CD4-positive, alpha-beta memory T cell (primary cell): ENCODE data around the gene KIAA1755. TPM values are rescaled to one million over a fixed set of nuclear protein-coding genes. Genes with fewer than 3 reads are reported as not detected.

Experiments
- CTCF ChIA-PET: fragments of 350-600 bp; sonication (Branson Sonifier 250); formaldehyde crosslinking; loops from one replicate; lab custom pipeline; 2021; ENCODE audit warnings: inconsistent platforms; ENCODE audit not compliant: partially characterized antibody; lab: Charles Lee
- POLR2A ChIA-PET: fragments of 350-600 bp; sonication (Branson Sonifier 250); formaldehyde crosslinking; loops from one replicate; lab custom pipeline; 2021; ENCODE audit not compliant: partially characterized antibody; lab: Charles Lee
- DNase-seq, 5 donors: peaks; one replicate each; pipeline versions ENCODE4 v3.0.0 to v3.0.0-alpha.2; 2020 to 2022; ENCODE audit warnings: mixed read lengths in 1 of 5
- H3K27ac ChIP-seq: one replicate; pipeline ENCODE4 v1.7.0; 2013; ENCODE audit warnings: low read depth, low read length
- H3K27me3 ChIP-seq: 2 replicates; pipeline ENCODE4 v1.7.0; 2013; ENCODE audit warnings: mild to moderate bottlenecking, low read length, moderate library complexity; ENCODE audit not compliant: insufficient read depth
- H3K36me3 ChIP-seq: 2 replicates; pipeline ENCODE4 v1.7.0; 2013; ENCODE audit warnings: mild to moderate bottlenecking, low read length, moderate library complexity; ENCODE audit not compliant: insufficient read depth
- H3K4me1 ChIP-seq: 2 replicates; pipeline ENCODE4 v1.7.0; 2013; ENCODE audit warnings: mild to moderate bottlenecking, low read length, moderate library complexity; ENCODE audit not compliant: insufficient read depth
- H3K4me3 ChIP-seq, 2 donors: one replicate each; pipeline ENCODE4 v1.7.0; 2013; ENCODE audit warnings: low read length in 2 of 2, mild to moderate bottlenecking in 1 of 2
- H3K9me3 ChIP-seq, 2 donors: one replicate each; pipeline ENCODE4 v1.7.0; 2013; ENCODE audit warnings: low read length in 2 of 2, control low read depth in 1 of 2; ENCODE audit not compliant: control insufficient read depth in 1 of 2
- H3K27ac Mint-ChIP-seq, 7 donors: one replicate each; pipeline ENCODE4 v1.8.0; 2020 to 2021; ENCODE audit warnings: mixed read lengths in 7 of 7, mild to moderate bottlenecking in 6 of 7, inconsistent platforms in 3 of 7, moderate library complexity in 3 of 7
- H3K27me3 Mint-ChIP-seq, 2 donors: one replicate each; pipeline ENCODE4 v1.8.0; 2020 to 2021; ENCODE audit warnings: mixed read lengths in 2 of 2
- H3K36me3 Mint-ChIP-seq, 2 donors: one replicate each; pipeline ENCODE4 v1.8.0; 2020 to 2021; ENCODE audit warnings: mixed read lengths in 2 of 2, inconsistent platforms in 1 of 2, mild to moderate bottlenecking in 1 of 2
- H3K4me1 Mint-ChIP-seq, 4 donors: one replicate each; pipeline ENCODE4 v1.8.0; 2020 to 2021; ENCODE audit warnings: mixed read lengths in 4 of 4, mild to moderate bottlenecking in 1 of 4
- H3K4me3 Mint-ChIP-seq, 8 donors: one replicate each; pipeline ENCODE4 v1.8.0; 2020 to 2021; ENCODE audit warnings: mixed read lengths in 8 of 8, mild to moderate bottlenecking in 7 of 8, moderate library complexity in 6 of 8, inconsistent platforms in 3 of 8
- H3K9me3 Mint-ChIP-seq, 8 donors: one replicate each; pipeline ENCODE4 v1.8.0; 2020 to 2021; ENCODE audit warnings: mixed read lengths in 8 of 8, mild to moderate bottlenecking in 5 of 8, inconsistent platforms in 3 of 8, moderate library complexity in 1 of 8
- intact Hi-C: fragments of 100-400 bp; cut with micrococcal nuclease; formaldehyde crosslinking; loops from one replicate; pipeline ENCODE4 v1.15.1; 2023
- polyA plus RNA-seq, 2 donors: library from polyadenylated mRNA; unstranded; fragments of 300-500 nt; fragmentation: Illumina TruSeq; gene quantifications; one replicate each; pipeline ENCODE4 v1.2.3, GENCODE V29; 2021
- total RNA-seq, 2 experiments: library from RNA; stranded (reverse); gene quantifications; one replicate each; pipeline ENCODE4 v1.2.3, GENCODE V29; 2021

The KIAA1755 gene
- total and polyA plus RNA-seq, 4 experiments from 2014 or later = not detected

DNA sequence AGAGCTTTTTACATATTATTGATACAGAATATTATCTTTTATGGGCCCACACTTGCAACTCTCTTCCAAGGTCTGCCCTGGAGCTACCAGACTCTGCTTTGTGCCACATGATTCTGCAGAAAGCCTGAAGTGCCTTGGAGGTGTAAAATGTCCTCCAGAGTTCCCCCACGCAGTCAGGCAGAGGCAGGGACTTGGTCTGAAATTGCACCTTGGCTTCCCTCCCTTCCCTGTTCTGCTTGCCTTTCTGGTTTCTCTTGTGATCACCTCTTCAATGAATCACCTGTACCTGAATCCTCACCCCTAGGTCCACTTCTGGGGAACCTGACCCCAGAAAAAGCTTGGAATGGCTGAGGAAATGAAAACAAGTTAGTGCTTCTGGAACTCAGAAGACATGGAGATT is 52.4 kb downstream of the KIAA1755 start:
- intact Hi-C loops = no loop called here
- no peak for DNase-seq
- no peaks in the 10 kb centered on the region for H3K9me3 Mint-ChIP-seq
- H3K4me1 Mint-ChIP-seq = no peaks in the 10 kb centered on the region
- no peak overlapping the region for H3K4me3 ChIP-seq
- no peak overlapping the region for H3K27ac ChIP-seq
- peaks cover 0 to 10% of the 10 kb centered on the region in 2 donors for H3K27me3 Mint-ChIP-seq
- ChIA-PET POLR2A (no interaction called here), CTCF (interaction anchor here (1.3 to 5.6 kb wide), 2 partner anchors 12 to 14 kb away, joined by 3 to 41 read pairs; no protein-coding TSS in a partner anchor)
- H3K27ac Mint-ChIP-seq = peak overlapping the region in 1 of 7 donors; percentile 70
- H3K36me3 ChIP-seq = no peaks in the 10 kb centered on the region
- no peaks in the 10 kb centered on the region for H3K27me3 ChIP-seq
- no peaks in the 10 kb centered on the region for H3K4me1 ChIP-seq
- H3K36me3 Mint-ChIP-seq = no peaks in the 10 kb centered on the region
- no peak overlapping the region for H3K4me3 Mint-ChIP-seq
- no peaks in the 10 kb centered on the region for H3K9me3 ChIP-seq

DNA sequence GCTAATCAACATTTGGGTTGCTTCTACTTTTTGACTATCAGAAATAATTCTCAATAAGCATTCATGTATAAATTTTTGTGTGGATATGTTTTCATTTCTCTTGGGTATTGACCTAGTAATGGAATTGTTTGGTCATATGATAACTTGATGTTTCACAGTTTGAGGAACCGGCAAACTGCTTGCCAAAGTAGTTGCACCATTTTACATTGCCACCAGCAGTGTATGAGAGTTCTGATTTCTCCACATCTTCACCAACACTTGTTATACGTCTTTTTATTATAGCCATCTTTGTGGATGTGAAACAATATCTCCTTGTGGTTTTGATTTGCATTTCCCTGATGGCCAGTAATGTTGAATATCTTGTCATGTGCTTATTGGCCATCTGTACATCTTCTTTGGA is 52.9 kb downstream of the KIAA1755 start:
- Mint-ChIP-seq H3K4me1 (no peaks in the 10 kb centered on the region), H3K9me3 (no peaks in the 10 kb centered on the region), H3K4me3 (no peak overlapping the region), H3K27ac (no peak overlapping the region), H3K27me3 (peaks cover 0 to 10% of the 10 kb centered on the region in 2 donors), H3K36me3 (no peaks in the 10 kb centered on the region)
- DNase-seq = no peak
- Histone ChIP-seq H3K36me3 (no peaks in the 10 kb centered on the region), H3K9me3 (no peaks in the 10 kb centered on the region), H3K27ac (no peak overlapping the region), H3K27me3 (peaks cover 2% of the 10 kb centered on the region), H3K4me3 (no peak overlapping the region), H3K4me1 (no peaks in the 10 kb centered on the region)
- intact Hi-C loops = no loop called here
- POLR2A ChIA-PET = no interaction called here
- CTCF ChIA-PET = interaction anchor here (1.3 to 5.6 kb wide), 2 partner anchors 12 to 15 kb away, joined by 3 to 41 read pairs; no protein-coding TSS in a partner anchor

DNA sequence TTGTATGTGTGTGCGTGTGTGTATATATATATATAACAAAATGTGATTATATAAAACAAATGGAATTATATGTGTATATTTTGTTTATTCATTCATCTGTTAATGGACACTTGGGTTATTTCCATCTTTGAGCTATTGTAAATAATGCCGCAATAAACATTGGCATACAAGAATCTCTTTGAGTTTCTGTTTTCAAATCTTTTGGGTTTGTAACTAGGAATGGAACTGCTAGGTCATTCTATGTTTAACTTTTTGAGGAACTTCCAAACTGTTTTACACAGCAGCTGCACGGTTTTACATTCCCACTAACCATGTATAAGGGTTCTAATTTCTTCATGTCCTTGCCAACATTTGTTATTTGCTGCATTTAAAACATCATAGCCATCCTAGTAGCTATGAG is 55.5 kb downstream of the KIAA1755 start:
- DNase-seq = no peak
- Mint-ChIP-seq H3K4me3 (no peak overlapping the region), H3K36me3 (no peaks in the 10 kb centered on the region), H3K4me1 (no peaks in the 10 kb centered on the region), H3K9me3 (no peaks in the 10 kb centered on the region), H3K27me3 (peaks cover 1 to 12% of the 10 kb centered on the region in 2 donors), H3K27ac (no peak overlapping the region)
- CTCF ChIA-PET = interaction anchor here (0.8 to 0.9 kb wide), 2 partner anchors 8 to 17 kb away, joined by 3 to 4 read pairs; no protein-coding TSS in a partner anchor
- POLR2A ChIA-PET = no interaction called here
- Histone ChIP-seq H3K36me3 (no peaks in the 10 kb centered on the region), H3K9me3 (no peaks in the 10 kb centered on the region), H3K27ac (no peak overlapping the region), H3K4me1 (no peaks in the 10 kb centered on the region), H3K4me3 (no peak overlapping the region), H3K27me3 (peaks cover 3% of the 10 kb centered on the region)
- intact Hi-C loops = no loop called here

DNA sequence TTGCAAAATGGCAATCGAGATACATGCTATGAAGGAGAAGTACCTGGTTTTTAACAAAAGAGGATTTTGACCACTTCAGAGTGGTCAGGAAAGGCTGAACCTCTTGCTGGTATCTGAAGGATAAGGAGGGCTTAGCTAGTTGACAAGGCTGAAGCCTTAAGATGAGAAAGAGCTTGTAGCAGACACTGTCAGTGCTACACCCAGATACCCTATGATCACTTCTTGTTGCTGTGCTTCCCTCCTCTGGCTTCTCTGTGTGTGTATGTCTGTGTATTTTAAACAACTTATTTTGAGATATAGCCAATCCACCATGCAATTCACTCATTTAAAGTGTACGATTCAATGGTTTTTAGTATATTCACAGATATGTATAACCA is 56.6 kb downstream of the KIAA1755 start:
- CTCF ChIA-PET = no interaction called here
- intact Hi-C loops = no loop called here
- no peak overlapping the region for H3K27ac Mint-ChIP-seq
- DNase-seq = no peak
- H3K4me3 Mint-ChIP-seq = no peak overlapping the region
- Histone ChIP-seq H3K4me3 (no peak overlapping the region), H3K27ac (no peak overlapping the region), H3K27me3 (peaks cover 3% of the 10 kb centered on the region), H3K36me3 (no peaks in the 10 kb centered on the region), H3K9me3 (no peaks in the 10 kb centered on the region), H3K4me1 (no peaks in the 10 kb centered on the region)
- H3K9me3 Mint-ChIP-seq = no peaks in the 10 kb centered on the region
- H3K4me1 Mint-ChIP-seq = no peaks in the 10 kb centered on the region
- no peaks in the 10 kb centered on the region for H3K36me3 Mint-ChIP-seq
- peaks cover 1 to 12% of the 10 kb centered on the region in 2 donors for H3K27me3 Mint-ChIP-seq
- POLR2A ChIA-PET = no interaction called here

DNA sequence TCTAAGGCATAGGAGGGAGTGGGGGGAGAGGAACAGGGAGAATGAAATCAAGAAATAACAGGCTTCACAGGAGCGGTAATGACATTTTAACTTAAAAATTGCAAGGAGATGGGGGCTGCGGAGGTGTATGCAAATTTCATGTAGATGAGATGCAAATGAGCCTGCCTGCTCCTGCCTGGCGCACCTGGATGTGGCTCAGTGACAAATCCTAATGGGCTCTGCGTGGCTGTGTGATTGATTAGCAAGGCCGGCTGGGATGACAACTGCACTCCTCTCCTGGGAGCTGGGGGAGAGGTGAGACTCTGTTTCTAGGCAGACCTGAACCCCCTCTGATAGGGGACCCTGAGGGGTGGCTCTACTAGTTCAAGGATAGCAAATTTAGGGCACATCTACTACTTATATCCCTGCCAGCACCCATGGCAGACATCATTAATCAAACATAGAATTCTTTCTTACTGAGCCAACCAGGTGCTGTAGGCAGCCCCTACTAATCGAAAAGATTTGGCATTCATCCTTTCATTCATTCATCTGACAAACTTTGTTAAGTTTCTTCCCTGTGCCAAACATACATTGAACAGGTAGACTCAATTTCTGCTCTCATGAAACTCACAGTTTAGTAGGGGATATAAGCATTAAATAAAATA is 57.1 kb downstream of the KIAA1755 start:
- DNase-seq = no peak
- Mint-ChIP-seq H3K27me3 (peaks cover 1 to 10% of the 10 kb centered on the region in 2 donors), H3K27ac (no peak overlapping the region), H3K4me3 (no peak overlapping the region), H3K9me3 (no peaks in the 10 kb centered on the region), H3K4me1 (no peaks in the 10 kb centered on the region), H3K36me3 (no peaks in the 10 kb centered on the region)
- Histone ChIP-seq H3K27me3 (peaks cover 3% of the 10 kb centered on the region), H3K4me1 (no peaks in the 10 kb centered on the region), H3K27ac (no peak overlapping the region), H3K9me3 (no peaks in the 10 kb centered on the region), H3K4me3 (no peak overlapping the region), H3K36me3 (no peaks in the 10 kb centered on the region)
- ChIA-PET POLR2A (no interaction called here), CTCF (interaction anchor here (1.3 kb wide), 1 partner anchor 18 kb away, joined by 4 read pairs; no protein-coding TSS in a partner anchor)
- intact Hi-C loops = no loop called here

DNA sequence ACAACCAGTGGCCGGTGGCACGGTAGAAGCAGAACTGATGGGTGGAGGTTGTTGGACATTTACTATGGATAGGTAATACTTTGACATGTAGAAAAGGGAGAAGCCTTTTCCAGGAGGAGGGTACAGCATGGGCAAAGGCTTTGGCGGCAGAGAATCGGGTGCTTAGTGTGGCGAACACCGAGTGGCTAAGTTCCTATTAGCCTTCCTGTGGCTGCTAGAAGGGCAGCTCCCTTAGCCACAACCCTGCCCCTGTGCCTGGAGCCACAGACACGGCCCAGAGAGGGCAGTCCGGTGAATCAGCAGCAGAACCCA is 57.6 kb downstream of the KIAA1755 start:
- CTCF ChIA-PET = interaction anchor here (1.3 kb wide), 1 partner anchor 18 kb away, joined by 4 read pairs; no protein-coding TSS in a partner anchor
- no peaks in the 10 kb centered on the region for H3K9me3 Mint-ChIP-seq
- no peak overlapping the region for H3K27ac Mint-ChIP-seq
- H3K27me3 ChIP-seq = peaks cover 3% of the 10 kb centered on the region
- POLR2A ChIA-PET = no interaction called here
- no peaks in the 10 kb centered on the region for H3K4me1 ChIP-seq
- H3K4me1 Mint-ChIP-seq = no peaks in the 10 kb centered on the region
- no peak overlapping the region for H3K4me3 Mint-ChIP-seq
- no peak overlapping the region for H3K27ac ChIP-seq
- H3K9me3 ChIP-seq = no peaks in the 10 kb centered on the region
- no peak overlapping the region for H3K4me3 ChIP-seq
- intact Hi-C loops = no loop called here
- no peaks in the 10 kb centered on the region for H3K36me3 Mint-ChIP-seq
- peaks cover 1 to 7% of the 10 kb centered on the region in 2 donors for H3K27me3 Mint-ChIP-seq
- H3K36me3 ChIP-seq = no peaks in the 10 kb centered on the region
- DNase-seq = no peak

DNA sequence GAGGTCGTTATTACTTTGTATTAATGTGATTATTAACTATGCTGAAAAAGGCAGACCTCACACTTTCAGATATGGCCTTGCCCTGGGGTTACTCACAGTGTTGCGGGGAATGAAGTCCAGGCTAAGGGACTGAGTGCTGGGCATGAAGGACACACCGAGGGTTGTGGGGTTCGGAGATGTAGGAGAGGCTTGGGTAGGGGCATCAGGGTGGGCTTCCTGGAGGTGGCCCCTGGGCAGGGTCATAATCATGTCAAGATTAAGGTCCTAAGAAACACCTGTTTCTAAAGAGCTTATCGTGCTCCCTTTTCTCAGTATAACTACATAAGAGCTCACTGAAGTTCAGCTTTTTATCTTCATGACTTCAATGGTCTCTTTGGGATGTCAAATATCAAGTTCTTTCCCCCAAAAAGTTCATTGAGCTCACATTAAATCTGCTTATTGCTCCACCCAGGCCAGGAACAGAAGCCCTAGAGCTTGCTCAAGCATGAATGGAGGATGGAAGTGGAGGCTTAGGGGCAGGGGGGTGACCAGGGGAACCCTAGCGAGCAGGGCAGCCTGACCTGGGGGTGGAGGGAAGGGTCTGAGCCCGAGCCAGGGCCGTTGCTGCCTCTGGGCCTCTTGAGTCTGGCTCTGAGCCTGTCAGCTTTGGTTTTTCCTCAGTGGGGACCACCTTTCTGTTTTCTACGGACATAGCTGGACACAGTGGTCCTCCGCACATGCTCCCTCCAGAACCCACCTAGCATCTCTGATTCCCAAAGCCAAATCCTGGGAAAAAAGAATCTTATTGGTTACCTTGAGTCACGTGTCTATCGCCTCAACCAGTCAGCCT is 58.2 kb downstream of the KIAA1755 start:
- no peaks in the 10 kb centered on the region for H3K36me3 ChIP-seq
- Mint-ChIP-seq H3K9me3 (no peaks in the 10 kb centered on the region), H3K27me3 (peaks cover 1 to 7% of the 10 kb centered on the region in 2 donors), H3K4me3 (no peak overlapping the region), H3K27ac (peak overlapping the region in 1 of 7 donors; percentile 26), H3K4me1 (no peaks in the 10 kb centered on the region), H3K36me3 (no peaks in the 10 kb centered on the region)
- peaks cover 3% of the 10 kb centered on the region for H3K27me3 ChIP-seq
- intact Hi-C loops = no loop called here
- H3K4me3 ChIP-seq = no peak overlapping the region
- H3K4me1 ChIP-seq = no peaks in the 10 kb centered on the region
- no peak overlapping the region for H3K27ac ChIP-seq
- CTCF ChIA-PET = interaction anchor here (1.3 kb wide), 1 partner anchor 19 kb away, joined by 4 read pairs; no protein-coding TSS in a partner anchor
- no peaks in the 10 kb centered on the region for H3K9me3 ChIP-seq
- POLR2A ChIA-PET = no interaction called here
- DNase-seq = no peak
